Kidney glomerular epithelial cell (primary cell): ENCODE results near the gene KIN.
"Not testable (repeated sequence)": the region's sequence is repeated elsewhere in the genome, so short reads cannot be mapped to it uniquely, and the experiment has no call there.

ENCODE experiments used
- DNase-seq: peaks from one replicate; lab custom pipeline; 2025; lab: John Stamatoyannopoulos, UW

The KIN gene, protein sequence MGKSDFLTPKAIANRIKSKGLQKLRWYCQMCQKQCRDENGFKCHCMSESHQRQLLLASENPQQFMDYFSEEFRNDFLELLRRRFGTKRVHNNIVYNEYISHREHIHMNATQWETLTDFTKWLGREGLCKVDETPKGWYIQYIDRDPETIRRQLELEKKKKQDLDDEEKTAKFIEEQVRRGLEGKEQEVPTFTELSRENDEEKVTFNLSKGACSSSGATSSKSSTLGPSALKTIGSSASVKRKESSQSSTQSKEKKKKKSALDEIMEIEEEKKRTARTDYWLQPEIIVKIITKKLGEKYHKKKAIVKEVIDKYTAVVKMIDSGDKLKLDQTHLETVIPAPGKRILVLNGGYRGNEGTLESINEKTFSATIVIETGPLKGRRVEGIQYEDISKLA

DNA sequence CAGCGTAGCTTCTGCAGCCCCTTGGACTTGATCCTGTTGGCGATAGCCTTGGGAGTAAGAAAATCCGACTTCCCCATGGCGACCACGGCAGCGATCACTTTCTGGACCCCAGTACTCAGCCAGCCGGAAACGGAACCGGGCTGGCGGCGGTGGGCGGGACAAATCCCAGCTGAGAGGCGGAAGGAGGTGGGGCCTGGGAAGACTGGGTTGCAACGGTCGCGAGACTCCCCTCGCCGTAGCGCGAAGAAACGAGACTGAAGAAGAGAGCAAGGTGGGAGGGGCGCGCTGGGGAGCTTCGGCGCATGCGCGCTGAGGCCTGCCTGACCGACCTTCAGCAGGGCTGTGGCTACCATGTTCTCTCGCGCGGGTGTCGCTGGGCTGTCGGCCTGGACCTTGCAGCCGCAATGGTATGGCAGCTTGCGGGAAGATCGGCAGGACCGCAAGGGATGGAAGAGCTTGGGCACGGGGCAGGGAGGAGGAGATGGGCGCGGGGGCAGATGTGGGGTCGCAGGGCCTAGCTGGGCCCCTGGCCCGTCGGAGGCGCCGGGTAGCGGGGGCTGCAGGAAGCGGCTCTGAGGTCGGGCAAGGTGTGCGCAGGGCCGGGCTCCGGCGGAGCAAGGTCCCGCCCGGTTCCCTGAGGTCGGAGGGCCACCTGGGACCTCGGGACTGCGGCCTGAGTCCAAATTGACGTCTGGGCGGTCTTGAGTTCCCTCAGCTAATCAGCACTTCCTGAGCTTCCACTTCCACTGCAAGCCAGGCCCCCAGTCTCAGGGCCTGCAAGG, at the start of gene KIN, which contains the start of gene ATP5F1C:
Gene KIN (minus strand): TSS at position 137 of the 782 bp plus-strand sequence. CDS start 60 bp downstream, at position 77.
Gene ATP5F1C (plus strand): TSS at position 321 of the 782 bp plus-strand sequence. CDS start 31 bp downstream, at position 352.
- DNase-seq, result peak; percentile 93

DNA sequence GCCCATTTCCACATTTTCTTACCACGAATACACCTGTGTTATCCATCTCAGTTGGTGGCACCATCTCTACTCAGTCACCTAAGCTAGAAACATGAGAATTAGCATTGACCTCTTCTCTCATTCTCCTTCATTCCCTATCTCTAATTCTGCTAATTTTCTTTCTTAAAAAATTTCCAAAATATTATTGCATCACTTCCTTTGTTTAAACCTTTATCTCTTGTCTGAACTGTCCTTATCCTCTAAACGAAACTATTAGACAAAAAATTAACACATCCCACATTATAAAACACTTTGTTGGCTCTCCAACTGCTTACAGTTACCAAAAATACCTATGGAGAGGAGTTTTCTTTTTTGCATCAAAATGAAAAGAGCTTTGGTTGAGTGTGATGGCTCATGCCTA, 48.8 kb upstream of the KIN start:
- DNase-seq, result no peak

DNA sequence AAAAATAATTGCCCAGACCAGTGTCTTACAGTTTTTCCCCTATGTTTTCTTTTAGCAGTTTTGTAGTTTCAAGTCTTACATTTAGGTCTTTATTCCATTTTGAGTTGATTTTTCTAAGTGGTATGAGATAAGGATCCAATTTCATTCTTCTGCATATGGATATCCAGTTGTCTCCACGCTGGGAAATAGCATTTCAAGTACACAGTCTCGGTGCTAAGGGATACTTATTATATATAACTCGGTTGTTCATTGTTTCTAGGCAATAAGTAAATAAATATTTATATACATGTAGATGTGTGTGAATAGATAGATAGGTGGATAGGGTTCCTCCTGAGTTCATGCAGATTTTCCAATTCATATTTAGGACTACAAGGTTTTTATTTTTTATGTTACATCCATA, 46.5 kb upstream of the KIN start:
- no peak for DNase-seq

DNA sequence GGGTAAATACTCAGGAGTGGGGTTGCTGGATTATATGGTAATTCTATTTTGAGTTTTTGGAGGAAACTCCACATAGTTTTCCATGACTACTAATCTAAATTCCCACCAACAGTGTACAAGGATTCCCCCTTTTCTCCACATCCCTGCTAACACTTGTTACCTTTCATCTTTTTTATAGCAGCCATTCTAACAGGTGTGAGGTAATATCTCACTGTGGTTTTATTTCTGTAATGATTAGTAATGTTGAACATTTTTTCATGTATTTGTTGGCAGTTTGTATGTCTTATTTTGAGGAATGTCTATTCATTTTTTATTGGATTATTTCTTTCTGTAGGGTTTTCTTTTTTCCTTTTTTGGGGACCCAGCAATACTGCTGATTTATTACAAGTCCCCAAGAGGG, 45.4 kb upstream of the KIN start:
- no peak for DNase-seq

DNA sequence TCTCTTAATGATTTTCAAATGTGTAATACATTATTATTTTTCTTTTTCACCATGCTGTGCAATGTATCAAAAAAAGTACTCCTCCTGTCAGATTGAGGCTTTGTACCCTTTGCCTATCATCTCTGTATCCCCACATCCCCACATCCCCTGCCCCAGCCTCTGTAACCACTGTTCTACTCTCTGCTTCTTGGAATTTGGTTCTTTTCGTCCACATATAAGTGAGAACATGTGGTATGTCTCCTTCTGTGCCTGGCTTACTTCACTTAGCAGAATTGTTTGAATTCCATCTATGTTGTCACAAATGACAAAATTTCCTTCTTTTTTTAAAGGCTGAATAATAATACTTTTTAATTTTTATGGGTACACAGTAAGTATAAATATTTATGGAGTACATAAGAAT, 44.3 kb upstream of the KIN start:
- no peak for DNase-seq

DNA sequence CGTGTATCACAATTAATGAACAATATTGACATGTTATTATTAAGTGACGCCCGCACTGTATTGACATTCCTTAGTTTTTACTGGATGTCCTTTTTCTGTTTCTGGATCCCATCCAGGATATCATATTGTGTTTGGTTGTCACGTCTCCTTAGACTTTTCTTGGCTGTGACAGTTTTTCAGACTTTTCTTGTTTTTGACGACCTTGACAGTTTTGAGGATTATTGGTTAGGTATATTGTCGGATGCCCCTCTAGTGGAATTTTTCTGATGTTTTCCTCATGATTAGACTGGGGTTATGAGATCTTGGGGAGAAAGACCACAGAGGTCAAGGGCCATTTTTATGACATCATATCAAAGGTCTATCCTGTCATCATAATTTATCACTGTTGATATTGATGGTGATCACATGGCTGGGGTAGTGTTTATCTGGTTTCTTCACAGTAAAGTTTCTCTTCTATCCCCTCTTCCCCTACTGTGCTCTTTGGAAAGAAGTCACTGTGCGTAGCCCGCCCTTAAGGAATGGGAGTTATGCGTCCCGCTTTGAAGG, 41.6 kb upstream of the KIN start:
- DNase-seq, result no peak

DNA sequence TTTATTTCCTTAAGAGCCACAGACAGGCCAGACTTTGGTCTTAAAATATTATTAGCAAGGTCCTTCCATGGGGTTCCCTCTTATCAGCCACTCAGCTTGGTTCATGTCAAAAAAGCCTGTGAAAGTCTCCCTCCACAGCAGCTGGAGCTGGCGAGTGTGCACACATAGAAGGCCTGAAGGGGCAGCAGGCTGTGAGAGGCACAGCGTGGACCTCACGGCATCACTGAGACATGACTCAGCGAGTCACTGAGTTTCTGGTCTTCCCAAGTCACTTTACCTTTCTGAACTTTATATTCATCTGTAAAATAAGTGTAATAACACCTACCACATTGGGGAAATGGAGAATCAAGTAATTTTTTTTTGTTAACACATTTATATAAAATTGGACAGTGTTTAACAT, 39.2 kb upstream of the KIN start:
- peak; percentile 16 for DNase-seq

DNA sequence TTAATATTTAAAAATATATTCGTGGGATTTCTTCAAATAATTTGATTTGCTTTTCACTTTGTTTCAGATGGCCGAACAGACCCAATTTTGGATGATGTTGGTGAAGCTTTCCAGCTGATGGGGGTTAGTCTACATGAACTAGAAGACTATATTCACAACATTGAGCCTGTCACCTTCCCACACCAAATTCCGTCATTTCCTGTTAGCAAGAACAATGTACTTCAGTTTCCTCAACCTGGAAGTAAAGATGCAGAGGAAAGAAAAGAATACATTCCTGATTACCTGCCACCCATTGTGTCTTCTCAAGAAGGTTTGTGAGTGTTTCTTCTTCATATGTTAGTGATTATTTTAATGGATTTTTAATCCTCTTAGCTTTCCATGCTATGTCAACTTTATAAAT, 36.5 kb upstream of the KIN start:
- no peak for DNase-seq

DNA sequence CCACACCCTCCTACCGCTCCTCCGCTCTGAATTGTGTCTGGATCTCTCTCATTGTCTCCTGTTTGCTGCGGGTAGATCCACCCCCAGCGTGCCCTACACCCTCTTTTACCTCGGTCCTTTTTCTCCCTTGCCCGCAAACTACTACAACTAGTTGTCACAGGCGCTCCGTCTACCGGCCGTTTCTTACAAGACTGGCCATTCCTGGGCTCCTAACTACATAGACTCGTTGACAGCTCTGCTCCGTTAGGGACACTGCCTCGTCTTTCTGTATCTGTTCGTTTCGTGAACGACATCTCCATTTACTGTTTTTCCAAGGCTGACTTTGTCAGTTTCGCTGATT, 31.3 kb upstream of the KIN start:
- peak; percentile 26 for DNase-seq

DNA sequence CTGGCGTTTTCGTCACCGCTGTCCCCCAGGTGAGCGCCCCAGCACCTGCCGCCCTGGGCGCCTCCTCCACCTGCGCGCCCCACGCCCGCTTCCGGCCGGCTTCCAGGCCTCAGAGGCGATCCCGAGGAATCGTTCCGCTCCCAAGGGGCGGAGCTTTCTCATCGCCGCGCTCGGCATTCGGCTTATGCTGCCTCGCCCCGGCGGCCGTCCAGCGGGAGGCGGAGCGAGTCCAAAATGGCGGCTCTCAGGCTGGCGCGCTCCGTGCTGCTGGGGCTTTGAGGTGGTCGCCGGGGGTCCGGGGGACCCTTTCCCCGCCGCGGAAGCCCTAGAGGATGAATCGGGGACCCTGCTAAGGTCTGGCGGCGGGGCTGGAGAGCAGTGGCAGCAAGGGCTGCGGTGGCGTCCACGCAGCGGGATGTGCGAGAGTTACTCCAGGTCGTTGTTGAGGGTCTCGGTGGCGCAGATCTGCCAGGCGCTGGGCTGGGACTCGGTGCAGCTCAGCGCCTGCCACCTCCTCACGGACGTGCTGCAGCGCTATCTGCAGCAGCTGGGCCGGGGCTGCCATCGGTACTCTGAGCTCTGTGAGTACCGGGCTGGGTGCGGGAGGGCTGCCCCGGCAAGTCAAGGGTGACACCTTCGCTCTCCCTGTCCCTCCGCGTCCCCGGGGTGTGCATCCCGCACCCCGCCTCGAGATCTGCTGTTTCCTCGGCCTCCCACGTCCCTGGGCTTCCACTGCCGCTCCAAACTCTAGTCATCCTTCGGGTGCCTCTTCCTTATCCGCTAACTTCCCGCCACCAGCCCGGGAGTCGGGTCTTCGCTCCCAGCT, 30.7 kb upstream of the KIN start, which contains the start of gene TAF3:
Gene TAF3 (plus strand): TSS at position 211 of the 826 bp plus-strand sequence. CDS start 205 bp downstream, at position 416.
- DNase-seq, result peak; percentile 88

DNA sequence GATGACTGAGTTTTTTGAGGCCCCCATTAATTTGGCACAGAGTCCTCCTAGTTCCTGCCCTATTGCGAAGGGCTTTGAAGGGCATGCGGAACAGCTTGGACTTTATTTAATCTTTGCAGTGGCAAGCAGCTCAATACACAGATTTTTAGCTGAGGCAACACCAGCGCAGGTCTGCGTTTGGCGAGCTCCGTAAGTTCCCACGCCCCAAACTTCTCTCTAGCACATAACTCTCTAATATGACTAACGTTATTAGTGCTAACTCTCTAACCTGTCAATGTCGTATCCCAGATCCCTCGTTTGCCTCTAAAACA, 30.1 kb upstream of the KIN start:
- DNase-seq, result no peak

DNA sequence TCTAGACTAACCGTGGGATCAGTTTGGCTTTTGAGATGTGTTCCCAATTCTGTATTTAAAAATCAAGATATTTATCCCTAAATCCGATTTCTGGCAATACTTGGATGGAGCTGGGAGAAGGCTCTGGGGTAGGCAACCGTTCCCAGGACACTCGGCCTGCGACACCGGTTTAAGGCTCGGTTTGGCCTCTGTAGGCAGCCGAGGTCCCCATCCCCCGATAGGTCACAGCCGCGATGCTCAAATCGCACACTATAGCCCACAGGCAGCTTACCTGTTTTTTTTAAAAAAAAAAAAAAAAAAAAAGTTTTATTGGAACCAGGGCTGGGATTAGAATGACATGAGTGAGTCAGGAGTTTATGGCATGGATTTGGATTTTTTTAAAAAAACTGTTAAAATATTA, 29.8 kb upstream of the KIN start:
- DNase-seq, result no peak

DNA sequence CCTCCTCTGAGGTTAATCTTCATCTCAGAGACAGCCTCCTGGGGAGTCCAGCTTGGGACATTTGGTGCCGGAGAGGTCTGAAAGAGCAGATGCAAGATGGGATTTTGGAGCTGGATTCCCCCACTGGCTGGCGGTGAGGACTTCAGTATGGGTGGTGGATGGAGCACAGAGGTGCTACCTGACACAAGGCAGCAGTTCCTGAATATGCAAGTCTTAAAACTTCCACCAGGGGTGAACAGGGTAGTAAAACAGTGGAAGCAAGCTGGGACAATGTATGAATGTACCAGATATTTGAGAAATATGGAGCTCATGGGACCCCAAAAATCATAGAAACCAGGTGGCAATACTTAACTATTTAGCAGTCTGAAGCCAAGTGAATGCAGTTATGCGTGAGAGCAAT, 25.7 kb upstream of the KIN start:
- DNase-seq, result no peak

DNA sequence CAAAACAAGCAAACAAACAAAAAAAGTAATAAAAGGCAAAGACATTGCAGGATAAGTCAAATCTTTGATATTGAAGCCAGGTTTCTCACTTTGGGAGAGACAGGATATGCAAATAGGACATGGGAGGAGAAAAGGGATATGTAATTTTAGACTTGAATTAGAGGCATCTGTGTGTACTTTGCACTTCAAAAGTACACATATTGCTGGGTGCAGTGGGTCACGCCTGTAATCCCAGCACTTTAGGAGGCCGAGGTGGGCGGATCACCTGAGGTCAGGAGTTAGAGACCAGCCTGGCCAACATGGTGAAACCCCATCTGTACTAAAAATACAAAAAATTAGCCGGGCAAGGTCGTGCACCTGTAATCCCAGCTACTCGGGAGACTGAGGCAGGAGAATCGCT, 23.9 kb upstream of the KIN start:
- not testable (repeated sequence) for DNase-seq

DNA sequence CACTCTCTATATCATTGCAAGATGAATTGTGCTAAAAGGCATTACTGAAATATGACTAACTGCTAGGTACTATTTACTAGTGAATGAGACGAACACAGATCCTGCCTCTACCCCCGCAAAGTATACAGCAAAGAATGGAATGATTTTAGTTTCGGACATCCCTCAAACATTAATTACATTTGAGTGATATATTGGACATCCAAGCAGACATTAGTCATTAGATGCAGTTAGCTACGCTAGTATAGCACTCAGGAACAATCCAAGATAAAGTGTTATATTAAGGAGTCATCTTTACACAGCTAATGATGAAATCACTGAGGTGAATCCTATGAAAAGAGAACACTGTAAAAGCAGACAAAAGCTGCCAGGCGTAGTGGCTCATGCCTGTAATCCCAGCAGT, 23.2 kb upstream of the KIN start:
- DNase-seq, result peak; percentile 31

DNA sequence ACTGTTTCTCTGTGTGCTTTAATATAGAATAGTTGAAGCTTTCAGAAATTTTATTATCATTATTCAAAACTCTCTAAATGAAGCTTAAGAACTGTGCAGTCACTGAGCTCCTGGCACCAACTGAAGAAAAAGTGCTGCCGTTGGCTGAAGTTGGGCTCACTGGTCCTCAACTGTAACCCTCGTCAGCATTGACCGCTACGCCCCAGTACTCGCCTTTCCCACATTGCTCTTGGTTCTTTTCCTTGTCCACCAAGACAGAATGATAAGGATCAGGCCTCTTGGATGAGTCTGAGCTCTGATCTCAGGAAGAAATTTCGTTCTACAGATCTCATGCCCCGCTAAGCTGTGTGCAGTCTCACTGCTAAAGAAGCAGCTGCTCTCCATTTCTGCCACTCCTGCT, 22.6 kb upstream of the KIN start:
- DNase-seq, result no peak

DNA sequence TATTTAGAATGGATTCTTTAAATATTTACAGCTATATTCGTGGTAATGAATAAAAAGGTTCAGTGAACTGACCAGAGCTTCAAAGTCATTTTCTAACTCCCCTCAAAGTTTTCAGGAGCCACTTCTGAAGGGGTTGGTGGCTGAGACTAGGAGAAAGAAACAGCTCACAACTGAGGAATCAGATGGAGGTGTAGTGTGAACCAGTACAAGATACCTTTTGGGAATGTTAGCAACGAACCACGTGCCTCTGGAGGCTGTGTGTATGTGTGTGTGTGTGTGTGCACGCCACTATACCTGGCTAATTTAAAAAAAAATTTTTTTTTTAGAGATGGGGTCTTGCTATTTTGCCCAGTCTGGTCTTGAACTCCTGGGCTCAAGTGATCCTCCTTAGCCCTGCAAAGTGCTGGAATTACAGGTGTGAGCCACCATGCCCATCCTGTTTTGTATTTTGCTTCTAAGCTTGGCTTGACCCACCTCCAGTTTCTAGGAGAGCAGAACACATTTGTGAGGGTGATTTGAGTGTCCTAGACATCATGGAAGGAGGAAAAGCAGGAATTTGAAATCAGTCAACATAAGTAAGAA, 21.0 kb upstream of the KIN start:
- no peak for DNase-seq

DNA sequence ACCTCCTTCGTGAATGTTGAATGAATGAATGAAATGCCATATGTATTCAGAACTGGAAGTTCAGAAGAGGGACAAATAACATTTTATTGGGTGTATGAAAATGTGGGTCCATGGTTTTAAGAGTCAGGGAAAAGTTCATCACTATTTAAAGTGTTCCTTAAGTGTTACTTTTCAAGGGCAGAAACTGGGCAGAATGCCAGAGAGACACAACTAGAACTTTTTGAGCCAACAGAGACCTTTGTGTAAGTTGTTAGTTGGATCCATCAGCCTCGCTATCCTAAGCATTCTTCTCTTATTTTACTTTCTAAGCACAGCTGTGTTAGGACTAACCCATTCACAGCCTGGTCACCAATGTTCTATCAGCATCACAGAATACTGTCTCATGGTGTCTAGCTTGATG, 16.9 kb upstream of the KIN start:
- no peak for DNase-seq

DNA sequence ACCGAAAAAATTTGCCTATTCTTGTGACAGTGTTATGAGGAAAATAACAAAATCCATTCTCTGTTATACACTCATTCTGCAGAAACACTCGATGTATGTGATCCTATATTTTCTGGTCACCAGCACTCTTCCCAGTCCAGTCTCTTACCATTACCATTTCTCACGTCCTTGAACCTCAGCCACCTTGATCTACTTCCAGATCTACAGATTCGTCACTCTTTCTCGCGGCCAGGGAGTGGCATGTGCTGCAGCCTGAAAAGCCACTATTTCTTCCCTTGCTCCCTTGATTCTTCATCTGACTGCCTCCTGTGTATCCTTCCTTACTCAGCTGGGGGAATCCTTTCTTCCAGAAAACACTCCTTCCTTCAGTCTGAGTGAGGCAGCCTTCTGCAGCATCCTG, 16.4 kb upstream of the KIN start:
- DNase-seq, result no peak

DNA sequence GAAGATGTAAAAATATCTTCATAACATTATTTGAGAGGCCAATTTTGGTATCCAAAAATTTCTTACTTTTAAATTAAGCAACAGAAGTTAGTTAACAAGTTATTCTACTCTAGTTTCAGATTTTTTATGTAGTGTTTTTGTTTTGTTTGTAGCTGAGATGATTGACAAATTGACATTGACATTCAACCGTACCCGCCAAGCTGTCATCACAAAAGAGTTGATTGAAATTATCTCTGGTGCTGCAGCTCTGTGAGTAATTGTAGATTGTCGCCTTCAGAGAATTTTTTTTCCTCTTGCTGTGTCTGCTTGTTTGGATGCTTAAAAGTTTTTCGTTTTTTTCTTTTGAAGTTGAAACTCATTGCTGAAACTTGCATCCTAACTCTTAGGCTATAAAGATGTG, 14.8 kb upstream of the KIN start:
- no peak for DNase-seq

DNA sequence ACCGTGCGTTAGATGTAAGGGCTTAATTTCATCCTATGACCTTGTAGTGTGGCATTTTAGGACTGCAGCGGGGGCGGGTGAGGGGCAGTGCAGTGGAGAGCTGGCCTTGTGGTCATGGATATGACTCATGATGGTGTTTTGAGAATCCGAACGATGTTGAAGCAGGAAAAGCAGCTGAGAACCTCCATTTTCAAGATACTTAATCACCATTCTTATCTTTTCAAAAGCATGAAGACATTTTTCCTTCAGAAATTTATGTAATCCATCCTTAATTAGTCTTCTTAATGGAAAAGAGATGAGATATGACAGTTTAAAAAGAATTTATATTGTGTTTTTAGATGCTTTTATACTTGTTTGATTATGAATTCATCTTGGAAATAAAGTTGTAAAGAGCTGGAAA, 9.8 kb upstream of the KIN start:
- DNase-seq, result peak; percentile 76

DNA sequence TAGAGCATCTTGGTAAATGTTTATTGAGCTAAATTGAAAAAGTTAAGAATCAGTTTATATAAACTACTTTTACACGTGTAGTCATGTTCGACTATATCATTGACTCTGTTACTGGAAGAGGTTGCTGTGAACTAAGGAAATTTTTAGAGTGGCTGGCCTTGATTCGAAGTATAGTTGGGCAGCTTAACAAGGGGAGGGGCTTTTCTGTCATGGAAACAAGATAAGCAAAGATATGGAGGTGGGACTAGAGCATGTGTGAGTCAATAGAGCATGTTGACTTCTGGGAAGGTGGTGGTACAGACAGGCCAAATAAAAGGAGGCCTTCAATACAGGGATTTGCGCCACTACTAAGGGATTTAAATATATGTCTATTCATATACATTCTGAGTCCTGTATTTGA, 7.8 kb upstream of the KIN start:
- DNase-seq, result peak; percentile 12
